ENCODE results near the gene GCH1.

GCH1 gene

GRCh38 chr14:54902521-54903420 lies at the start of gene GCH1:
TSS of gene GCH1 (minus strand) at chr14:54902826. CDS start at chr14:54902663, 163 bp downstream.
- Histone ChIP-seq H3K27ac (ENCODE audit: low read depth, low read length) (peak within 1 kb of the TSS; percentile 47), H3K4me1 (ENCODE audit: control insufficient read depth, insufficient read depth, low read length) (peaks cover 3% of the 10 kb centered on the region; the same call in 1 of the 2 replicates), H3K9me3 (ENCODE audit: control insufficient read depth, insufficient read depth, low read length) (no peaks in the 10 kb centered on the region), H3K9ac (ENCODE audit: low read depth, low read length) (peak within 1 kb of the TSS; percentile 73; the same call in 1 of the 2 replicates), H3K36me3 (ENCODE audit: control insufficient read depth, insufficient read depth, low read length) (no peaks in the 10 kb centered on the region), H3K4me3 (ENCODE audit: low read depth, low read length) (peak within 1 kb of the TSS; percentile 77), H3K27me3 (ENCODE audit: control insufficient read depth, insufficient read depth, low read length) (peaks cover 25% of the 10 kb centered on the region)

DNA sequence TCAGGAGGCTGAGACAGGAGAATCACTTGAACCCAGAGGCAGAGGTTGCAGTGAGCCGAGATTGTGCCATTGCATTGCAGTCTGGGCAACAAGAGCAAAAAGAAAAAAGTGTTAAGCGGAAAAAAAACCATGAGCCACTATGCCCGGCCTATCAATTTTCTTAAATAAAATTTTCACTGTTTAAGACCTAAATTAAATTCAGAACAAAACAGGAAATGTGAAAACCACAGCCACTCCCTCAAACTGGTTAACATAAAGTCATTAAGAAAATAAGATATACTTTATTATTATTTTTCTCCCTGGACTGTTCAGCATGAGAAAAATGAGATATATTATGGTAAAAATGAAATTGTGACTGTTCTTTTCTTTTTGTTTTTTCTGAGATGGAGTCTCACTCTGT lies 44.6 kb upstream of the GCH1 start:
- no peaks in the 10 kb centered on the region for H3K27me3 ChIP-seq (ENCODE audit: control insufficient read depth, insufficient read depth, low read length)
- H3K4me1 ChIP-seq (ENCODE audit: control insufficient read depth, insufficient read depth, low read length): no peaks in the 10 kb centered on the region
- peaks cover 12% of the 10 kb centered on the region for H3K9me3 ChIP-seq (ENCODE audit: control insufficient read depth, insufficient read depth, low read length)
- no peak overlapping the region for H3K9ac ChIP-seq (ENCODE audit: low read depth, low read length)
- H3K4me3 ChIP-seq (ENCODE audit: low read depth, low read length): no peak overlapping the region
- H3K36me3 ChIP-seq (ENCODE audit: control insufficient read depth, insufficient read depth, low read length): peaks cover 55% of the 10 kb centered on the region
- H3K27ac ChIP-seq (ENCODE audit: low read depth, low read length): no peak overlapping the region

- H3K4me1 ChIP-seq (ENCODE audit: control insufficient read depth, insufficient read depth, low read length): no peaks in the 10 kb centered on the region
- H3K9me3 ChIP-seq (ENCODE audit: control insufficient read depth, insufficient read depth, low read length): peaks cover 12% of the 10 kb centered on the region
- H3K27me3 ChIP-seq (ENCODE audit: control insufficient read depth, insufficient read depth, low read length): no peaks in the 10 kb centered on the region
- no peak overlapping the region for H3K27ac ChIP-seq (ENCODE audit: low read depth, low read length)
- H3K36me3 ChIP-seq (ENCODE audit: control insufficient read depth, insufficient read depth, low read length): peaks cover 58% of the 10 kb centered on the region
- H3K9ac ChIP-seq (ENCODE audit: low read depth, low read length): no peak overlapping the region
- no peak overlapping the region for H3K4me3 ChIP-seq (ENCODE audit: low read depth, low read length)
Measured at GRCh38 chr14:54946500-54946899, 43.9 kb upstream of the GCH1 start.

- Histone ChIP-seq H3K4me1 (ENCODE audit: control insufficient read depth, insufficient read depth, low read length) (no peaks in the 10 kb centered on the region), H3K9ac (ENCODE audit: low read depth, low read length) (no peak overlapping the region), H3K9me3 (ENCODE audit: control insufficient read depth, insufficient read depth, low read length) (peaks cover 12% of the 10 kb centered on the region), H3K4me3 (ENCODE audit: low read depth, low read length) (no peak overlapping the region), H3K27ac (ENCODE audit: low read depth, low read length) (no peak overlapping the region), H3K27me3 (ENCODE audit: control insufficient read depth, insufficient read depth, low read length) (no peaks in the 10 kb centered on the region), H3K36me3 (ENCODE audit: control insufficient read depth, insufficient read depth, low read length) (peaks cover 75% of the 10 kb centered on the region)
Measured at GRCh38 chr14:54944737-54945391, 42.2 kb upstream of the GCH1 start.

- 0 out of 2 replicates have a peak, but pooled peaks cover under 1% of the 10 kb centered on the region for H3K9me3 ChIP-seq (ENCODE audit: control insufficient read depth, insufficient read depth, low read length)
- peaks cover 74% of the 10 kb centered on the region for H3K36me3 ChIP-seq (ENCODE audit: control insufficient read depth, insufficient read depth, low read length)
- no peak overlapping the region for H3K27ac ChIP-seq (ENCODE audit: low read depth, low read length)
- H3K4me1 ChIP-seq (ENCODE audit: control insufficient read depth, insufficient read depth, low read length): no peaks in the 10 kb centered on the region
- H3K27me3 ChIP-seq (ENCODE audit: control insufficient read depth, insufficient read depth, low read length): no peaks in the 10 kb centered on the region
- no peak overlapping the region for H3K4me3 ChIP-seq (ENCODE audit: low read depth, low read length)
- H3K9ac ChIP-seq (ENCODE audit: low read depth, low read length): no peak overlapping the region
Measured at GRCh38 chr14:54942913-54943312, 40.3 kb upstream of the GCH1 start.

- Histone ChIP-seq H3K9me3 (ENCODE audit: control insufficient read depth, insufficient read depth, low read length) (no peaks in the 10 kb centered on the region), H3K27me3 (ENCODE audit: control insufficient read depth, insufficient read depth, low read length) (no peaks in the 10 kb centered on the region), H3K36me3 (ENCODE audit: control insufficient read depth, insufficient read depth, low read length) (peaks cover 49% of the 10 kb centered on the region), H3K4me1 (ENCODE audit: control insufficient read depth, insufficient read depth, low read length) (no peaks in the 10 kb centered on the region), H3K27ac (ENCODE audit: low read depth, low read length) (no peak overlapping the region), H3K4me3 (ENCODE audit: low read depth, low read length) (no peak overlapping the region), H3K9ac (ENCODE audit: low read depth, low read length) (no peak overlapping the region)
Measured at GRCh38 chr14:54936816-54937215, 34.2 kb upstream of the GCH1 start.

DNA sequence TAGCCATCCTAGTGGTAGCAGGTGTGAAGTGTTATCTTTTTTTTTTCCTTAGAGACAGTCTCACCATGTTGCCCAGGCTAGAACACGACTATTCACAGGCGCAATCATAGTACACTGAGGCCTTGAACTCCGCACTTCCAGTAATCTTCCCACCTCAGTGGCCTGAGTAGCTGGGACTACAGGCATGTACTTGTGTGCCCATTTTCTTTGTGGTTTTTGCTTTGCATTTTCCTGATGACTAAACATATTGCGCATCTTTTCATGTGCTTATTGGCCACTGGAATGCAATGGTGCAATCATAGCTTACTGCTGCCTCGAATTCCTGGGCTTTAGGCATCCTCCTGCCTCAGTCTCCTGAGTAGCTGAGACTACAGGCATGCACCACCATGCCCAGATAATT lies 33.3 kb upstream of the GCH1 start:
- H3K9me3 ChIP-seq (ENCODE audit: control insufficient read depth, insufficient read depth, low read length): no peaks in the 10 kb centered on the region
- no peak overlapping the region for H3K27ac ChIP-seq (ENCODE audit: low read depth, low read length)
- H3K9ac ChIP-seq (ENCODE audit: low read depth, low read length): no peak overlapping the region
- no peak overlapping the region for H3K4me3 ChIP-seq (ENCODE audit: low read depth, low read length)
- peaks cover 40% of the 10 kb centered on the region for H3K36me3 ChIP-seq (ENCODE audit: control insufficient read depth, insufficient read depth, low read length)
- no peaks in the 10 kb centered on the region for H3K27me3 ChIP-seq (ENCODE audit: control insufficient read depth, insufficient read depth, low read length)
- no peaks in the 10 kb centered on the region for H3K4me1 ChIP-seq (ENCODE audit: control insufficient read depth, insufficient read depth, low read length)

DNA sequence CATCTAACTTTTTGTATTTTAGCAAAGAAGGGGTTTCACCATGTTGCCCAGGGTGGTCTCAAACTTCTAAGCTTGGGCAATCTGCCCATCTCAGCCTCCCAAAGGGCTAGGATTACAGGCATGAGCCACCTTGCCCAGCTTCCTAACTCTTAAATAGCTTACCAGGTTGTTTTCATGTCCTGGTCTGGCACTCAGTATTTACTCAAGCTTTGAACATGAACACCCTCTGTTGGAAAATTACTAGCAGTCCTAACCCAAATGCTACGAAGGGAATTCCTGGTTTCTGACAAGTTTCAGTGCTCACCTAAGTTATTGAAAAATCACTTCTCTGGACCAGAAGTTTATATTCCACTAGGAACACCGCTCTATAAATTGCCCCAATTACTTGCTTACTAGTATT lies 32.5 kb upstream of the GCH1 start:
- Histone ChIP-seq H3K27ac (ENCODE audit: low read depth, low read length) (no peak overlapping the region), H3K36me3 (ENCODE audit: control insufficient read depth, insufficient read depth, low read length) (peaks cover 32% of the 10 kb centered on the region), H3K27me3 (ENCODE audit: control insufficient read depth, insufficient read depth, low read length) (no peaks in the 10 kb centered on the region), H3K9ac (ENCODE audit: low read depth, low read length) (no peak overlapping the region), H3K4me1 (ENCODE audit: control insufficient read depth, insufficient read depth, low read length) (no peaks in the 10 kb centered on the region), H3K9me3 (ENCODE audit: control insufficient read depth, insufficient read depth, low read length) (no peaks in the 10 kb centered on the region), H3K4me3 (ENCODE audit: low read depth, low read length) (no peak overlapping the region)

GRCh38 chr14:54933006-54933405 lies 30.4 kb upstream of the GCH1 start:
- peaks cover 17% of the 10 kb centered on the region; the same call in 1 of the 2 replicates for H3K36me3 ChIP-seq (ENCODE audit: control insufficient read depth, insufficient read depth, low read length)
- H3K4me3 ChIP-seq (ENCODE audit: low read depth, low read length): no peak overlapping the region
- H3K27me3 ChIP-seq (ENCODE audit: control insufficient read depth, insufficient read depth, low read length): no peaks in the 10 kb centered on the region
- H3K27ac ChIP-seq (ENCODE audit: low read depth, low read length): no peak overlapping the region
- no peak overlapping the region for H3K9ac ChIP-seq (ENCODE audit: low read depth, low read length)
- no peaks in the 10 kb centered on the region for H3K4me1 ChIP-seq (ENCODE audit: control insufficient read depth, insufficient read depth, low read length)
- H3K9me3 ChIP-seq (ENCODE audit: control insufficient read depth, insufficient read depth, low read length): no peaks in the 10 kb centered on the region

- Histone ChIP-seq H3K9me3 (ENCODE audit: control insufficient read depth, insufficient read depth, low read length) (no peaks in the 10 kb centered on the region), H3K4me1 (ENCODE audit: control insufficient read depth, insufficient read depth, low read length) (no peaks in the 10 kb centered on the region), H3K36me3 (ENCODE audit: control insufficient read depth, insufficient read depth, low read length) (0 out of 2 replicates have a peak, but pooled peaks cover 5% of the 10 kb centered on the region), H3K4me3 (ENCODE audit: low read depth, low read length) (no peak overlapping the region), H3K9ac (ENCODE audit: low read depth, low read length) (no peak overlapping the region), H3K27me3 (ENCODE audit: control insufficient read depth, insufficient read depth, low read length) (no peaks in the 10 kb centered on the region), H3K27ac (ENCODE audit: low read depth, low read length) (no peak overlapping the region)
Measured at GRCh38 chr14:54931598-54932340, 29.1 kb upstream of the GCH1 start.
